BLaER1 (cell line): ENCODE results near the gene GRHL3.
A peak's percentile ranks its signal among the peaks of the same experiment; 100 is the strongest.

Source experiments
- H3K27ac ChIP-seq: shearing (Covaris generic); formaldehyde crosslinking; 2 replicates; pipeline ENCODE4 v1.8.1; 2022
- H3K27me3 ChIP-seq: shearing (Covaris generic); formaldehyde crosslinking; 2 replicates; pipeline ENCODE4 v1.8.1; 2022
- H3K36me3 ChIP-seq: shearing (Covaris generic); formaldehyde crosslinking; 2 replicates; pipeline ENCODE4 v1.8.1; 2022
- H3K4me1 ChIP-seq: shearing (Covaris generic); formaldehyde crosslinking; 2 replicates; pipeline ENCODE4 v1.8.1; 2022
- H3K4me2 ChIP-seq: shearing (Covaris generic); formaldehyde crosslinking; 2 replicates; pipeline ENCODE4 v1.8.1; 2022
- H3K4me3 ChIP-seq: shearing (Covaris generic); formaldehyde crosslinking; 2 replicates; pipeline ENCODE4 v1.8.1; 2022
- H3K9ac ChIP-seq: shearing (Covaris generic); formaldehyde crosslinking; 2 replicates; pipeline ENCODE4 v1.8.1; 2022
- H3K9me3 ChIP-seq: shearing (Covaris generic); formaldehyde crosslinking; 2 replicates; pipeline ENCODE4 v1.8.1; 2022
- H4K20me1 ChIP-seq: shearing (Covaris generic); formaldehyde crosslinking; 2 replicates; pipeline ENCODE4 v1.8.1; 2022
- Cebpa-rat ChIP-seq: shearing (Covaris generic); IDR thresholded peaks from 2 replicates; pipeline ENCODE4 v1.8.1; 2022

Gene GRHL3

DNA sequence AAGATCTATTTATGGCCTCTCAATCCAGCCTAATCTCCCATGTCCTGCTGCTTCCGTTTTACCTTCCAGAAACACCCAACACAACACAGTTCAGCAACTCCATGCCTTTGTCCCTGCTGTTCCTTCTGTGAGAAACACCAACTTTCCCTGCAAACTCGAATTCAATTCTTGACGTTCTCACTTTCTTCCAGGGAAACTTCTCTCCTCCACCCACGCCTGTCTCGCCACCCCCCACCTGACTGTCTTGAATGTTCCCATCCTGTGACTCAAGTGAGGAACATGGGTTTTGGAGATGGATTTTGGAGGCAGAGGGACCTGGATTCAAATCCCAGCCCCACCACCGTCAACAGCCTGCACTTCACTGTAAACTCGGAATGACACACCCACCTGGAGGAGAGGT is 44.8 kb downstream of the GRHL3 start:
- Histone ChIP-seq H4K20me1 (no peaks in the 10 kb centered on the region), H3K4me2 (no peak overlapping the region), H3K27me3 (no peaks in the 10 kb centered on the region), H3K9me3 (no peaks in the 10 kb centered on the region), H3K9ac (no peak overlapping the region), H3K36me3 (no peaks in the 10 kb centered on the region), H3K4me3 (no peak overlapping the region), H3K27ac (no peak overlapping the region), H3K4me1 (no peaks in the 10 kb centered on the region)
- TF ChIP-seq Cebpa-rat = no peak

DNA sequence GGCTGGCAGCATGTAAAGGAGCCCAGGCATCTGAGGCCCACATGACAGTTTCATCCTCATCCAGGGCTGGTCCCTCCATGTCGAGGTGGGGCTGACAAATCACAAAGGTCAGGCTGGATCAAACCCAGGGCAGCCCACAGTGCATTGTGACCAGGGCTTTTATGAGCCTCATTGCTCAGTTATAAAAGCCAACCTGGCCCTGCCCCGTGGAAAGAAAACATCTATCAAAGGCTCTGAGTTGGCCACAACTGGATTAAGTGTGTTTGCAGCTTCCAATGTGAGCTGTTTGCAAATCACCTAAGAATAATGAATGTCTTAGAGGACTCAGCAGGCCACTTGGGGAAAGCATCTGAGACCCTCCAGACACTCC is 45.4 kb downstream of the GRHL3 start:
- H3K9ac ChIP-seq = no peak overlapping the region
- H3K27ac ChIP-seq = no peak overlapping the region

DNA sequence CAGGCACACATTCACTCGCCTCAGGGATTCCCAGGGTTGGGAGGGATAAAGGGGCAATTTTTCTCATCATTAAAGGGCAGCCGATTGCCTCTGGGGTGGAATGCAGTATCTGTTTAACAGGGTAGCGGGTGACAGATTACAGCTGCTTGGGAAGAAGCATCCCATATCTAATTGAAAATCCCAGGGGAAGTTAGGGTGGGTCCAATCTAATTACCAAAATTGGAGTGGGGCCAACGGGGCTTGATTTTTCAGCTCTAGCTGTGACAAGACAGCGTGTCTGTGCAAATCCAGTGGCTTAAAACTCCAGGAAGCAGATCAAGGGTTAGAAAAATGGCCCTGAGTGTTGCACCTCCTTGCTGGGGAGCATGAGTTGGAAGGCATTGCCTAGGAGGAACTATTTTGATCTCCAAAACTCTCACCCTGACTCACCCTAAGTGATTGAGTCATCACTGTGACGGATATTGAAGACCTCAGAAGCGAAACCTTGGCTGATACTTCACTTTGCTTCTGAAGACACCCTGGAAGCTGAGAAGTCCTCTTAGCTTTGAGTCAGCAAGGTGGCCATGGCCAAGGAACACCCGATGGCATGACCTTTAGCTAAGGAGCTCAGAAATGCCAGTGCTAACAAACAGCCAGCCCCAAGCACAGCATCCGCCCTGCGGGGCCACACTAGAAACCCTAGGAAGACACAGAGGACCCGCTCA is 46.0 kb downstream of the GRHL3 start:
- H4K20me1 ChIP-seq = no peaks in the 10 kb centered on the region
- H3K9ac ChIP-seq = no peak overlapping the region
- no peaks in the 10 kb centered on the region for H3K4me1 ChIP-seq
- TF ChIP-seq Cebpa-rat = no peak
- no peak overlapping the region for H3K4me2 ChIP-seq
- no peaks in the 10 kb centered on the region for H3K9me3 ChIP-seq
- no peaks in the 10 kb centered on the region for H3K36me3 ChIP-seq
- H3K27me3 ChIP-seq = no peaks in the 10 kb centered on the region
- H3K27ac ChIP-seq = no peak overlapping the region
- H3K4me3 ChIP-seq = no peak overlapping the region

More for the DNA sequence above, 45.4 kb downstream of the GRHL3 start:
- Histone ChIP-seq H3K9me3 (no peaks in the 10 kb centered on the region), H3K4me2 (no peak overlapping the region), H3K36me3 (no peaks in the 10 kb centered on the region), H3K27me3 (no peaks in the 10 kb centered on the region), H3K4me1 (no peaks in the 10 kb centered on the region), H4K20me1 (no peaks in the 10 kb centered on the region), H3K4me3 (no peak overlapping the region)
- no peak for TF ChIP-seq Cebpa-rat

DNA sequence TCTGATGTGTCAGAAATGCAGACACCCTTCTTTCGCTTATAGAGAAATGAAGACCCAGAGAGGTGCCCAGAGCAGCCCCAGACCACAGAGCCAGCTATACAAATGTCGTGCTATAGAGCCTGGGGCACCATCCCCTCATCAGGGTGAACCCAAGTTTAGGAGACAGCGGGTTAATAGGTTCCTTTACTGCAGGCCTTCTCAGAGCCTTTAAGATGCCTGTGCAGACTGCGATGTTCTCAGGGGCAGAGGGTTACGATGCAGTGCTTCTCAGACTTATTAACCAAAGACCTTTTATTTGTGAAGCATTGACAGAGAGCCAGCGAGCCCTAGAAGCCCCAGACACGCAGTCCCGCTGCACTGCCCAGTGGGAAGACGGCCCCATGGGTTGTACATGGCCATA is 47.5 kb downstream of the GRHL3 start:
- Histone ChIP-seq H3K27ac (no peak overlapping the region), H4K20me1 (no peaks in the 10 kb centered on the region), H3K9me3 (no peaks in the 10 kb centered on the region), H3K4me3 (no peak overlapping the region), H3K36me3 (no peaks in the 10 kb centered on the region), H3K9ac (no peak overlapping the region), H3K4me2 (no peak overlapping the region), H3K4me1 (no peaks in the 10 kb centered on the region), H3K27me3 (no peaks in the 10 kb centered on the region)
- no peak for TF ChIP-seq Cebpa-rat

DNA sequence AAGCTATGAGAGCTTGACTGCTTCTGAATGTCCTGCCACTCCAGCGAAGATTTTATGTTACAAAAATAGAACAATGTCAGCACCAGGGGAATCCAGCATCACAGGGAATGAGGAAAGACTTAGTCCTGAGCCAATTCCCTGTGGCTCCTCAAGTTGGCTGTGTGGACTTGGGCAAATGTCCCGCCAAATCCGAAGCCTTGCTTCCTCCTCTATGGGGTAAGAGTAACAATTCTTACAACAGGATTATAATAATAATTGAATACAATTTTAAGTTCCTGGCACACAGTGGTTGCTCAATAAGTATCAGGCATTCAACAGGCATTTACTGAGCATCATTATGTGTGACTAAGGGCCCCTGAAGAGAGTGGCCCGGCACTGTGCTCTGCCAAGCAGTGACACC is 50.0 kb downstream of the GRHL3 start:
- no peak overlapping the region for H3K27ac ChIP-seq
- H3K9ac ChIP-seq = no peak overlapping the region
- H3K27me3 ChIP-seq = no peaks in the 10 kb centered on the region
- no peaks in the 10 kb centered on the region for H3K36me3 ChIP-seq
- H3K4me3 ChIP-seq = no peak overlapping the region
- TF ChIP-seq Cebpa-rat = no peak
- H3K9me3 ChIP-seq = no peaks in the 10 kb centered on the region
- no peaks in the 10 kb centered on the region for H4K20me1 ChIP-seq
- H3K4me2 ChIP-seq = no peak overlapping the region
- H3K4me1 ChIP-seq = peaks cover 11% of the 10 kb centered on the region

DNA sequence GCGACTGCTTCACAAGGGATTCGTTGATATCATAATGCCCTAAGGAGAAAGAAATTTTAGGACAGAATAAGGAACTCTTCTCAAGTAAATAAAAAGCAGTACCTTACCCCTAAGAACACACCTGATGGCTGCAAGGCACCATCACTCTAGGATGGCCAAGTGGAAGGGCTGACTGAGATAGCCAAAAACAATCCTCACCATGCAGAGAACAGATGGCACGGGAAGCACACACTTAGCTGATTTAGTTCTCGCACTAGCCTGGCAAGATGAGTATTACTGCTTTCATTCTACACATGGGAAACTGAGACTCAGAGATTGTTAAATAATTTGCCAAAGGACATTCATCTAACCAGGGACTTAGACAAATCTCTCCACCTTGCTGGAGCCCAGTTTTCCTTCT is 50.6 kb downstream of the GRHL3 start:
- no peak overlapping the region for H3K4me2 ChIP-seq
- no peaks in the 10 kb centered on the region for H3K27me3 ChIP-seq
- H3K36me3 ChIP-seq = no peaks in the 10 kb centered on the region
- H3K27ac ChIP-seq = no peak overlapping the region
- H4K20me1 ChIP-seq = no peaks in the 10 kb centered on the region
- no peak overlapping the region for H3K9ac ChIP-seq
- H3K4me1 ChIP-seq = peaks cover 11% of the 10 kb centered on the region
- H3K9me3 ChIP-seq = no peaks in the 10 kb centered on the region
- TF ChIP-seq Cebpa-rat = no peak
- H3K4me3 ChIP-seq = no peak overlapping the region

DNA sequence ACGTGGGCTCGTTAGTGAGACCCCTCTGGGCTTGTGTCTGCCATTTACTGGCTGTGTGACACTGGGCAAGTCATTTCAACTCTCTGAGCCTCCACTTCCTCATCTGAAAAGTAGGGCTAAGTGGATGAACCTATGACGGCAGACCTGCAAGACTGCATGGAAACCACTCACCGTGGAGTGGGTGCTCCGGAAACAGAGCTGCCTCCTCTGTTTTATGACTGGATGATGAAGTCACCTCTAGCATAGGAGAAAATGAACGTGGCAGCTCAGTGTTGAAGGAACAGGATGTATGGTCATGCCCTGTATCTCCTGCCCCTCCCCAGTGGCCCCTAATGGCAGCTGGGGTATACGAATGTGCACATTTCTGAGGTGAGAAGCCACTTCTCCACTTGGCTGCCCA is 53.9 kb downstream of the GRHL3 start:
- no peak overlapping the region for H3K4me3 ChIP-seq
- no peaks in the 10 kb centered on the region for H3K9me3 ChIP-seq
- TF ChIP-seq Cebpa-rat = no peak
- H3K27me3 ChIP-seq = no peaks in the 10 kb centered on the region
- H3K9ac ChIP-seq = no peak overlapping the region
- H3K4me1 ChIP-seq = peaks cover 11% of the 10 kb centered on the region
- H4K20me1 ChIP-seq = no peaks in the 10 kb centered on the region; the same call in 1 of the 2 replicates
- H3K4me2 ChIP-seq = peak overlapping the region; percentile 24; the same call in 1 of the 2 replicates
- no peak overlapping the region for H3K27ac ChIP-seq
- H3K36me3 ChIP-seq = no peaks in the 10 kb centered on the region

DNA sequence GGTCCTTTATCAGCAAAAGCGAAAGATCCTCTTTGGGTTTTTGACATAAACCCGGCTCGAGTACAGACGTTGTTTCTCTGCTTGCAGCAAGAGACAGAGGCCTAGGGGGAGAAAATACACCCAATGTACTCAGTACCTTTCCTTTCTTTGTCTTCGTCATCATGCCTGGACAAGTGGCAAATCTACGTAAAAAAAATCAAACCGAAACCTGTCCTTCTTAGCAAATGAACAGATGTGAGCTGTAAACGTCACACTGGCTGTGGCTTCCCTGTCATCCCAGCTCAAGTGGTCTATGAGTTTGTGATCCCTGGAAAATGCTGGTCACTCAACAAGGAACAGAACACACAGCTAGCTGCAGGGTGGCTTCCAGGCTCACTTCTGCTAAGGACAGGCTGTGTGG is 54.6 kb downstream of the GRHL3 start:
- Histone ChIP-seq H4K20me1 (no peaks in the 10 kb centered on the region; the same call in 1 of the 2 replicates), H3K27me3 (no peaks in the 10 kb centered on the region), H3K4me2 (no peak overlapping the region), H3K9ac (no peak overlapping the region), H3K36me3 (no peaks in the 10 kb centered on the region), H3K9me3 (no peaks in the 10 kb centered on the region), H3K4me3 (no peak overlapping the region), H3K27ac (no peak overlapping the region), H3K4me1 (peaks cover 11% of the 10 kb centered on the region)
- no peak for TF ChIP-seq Cebpa-rat

DNA sequence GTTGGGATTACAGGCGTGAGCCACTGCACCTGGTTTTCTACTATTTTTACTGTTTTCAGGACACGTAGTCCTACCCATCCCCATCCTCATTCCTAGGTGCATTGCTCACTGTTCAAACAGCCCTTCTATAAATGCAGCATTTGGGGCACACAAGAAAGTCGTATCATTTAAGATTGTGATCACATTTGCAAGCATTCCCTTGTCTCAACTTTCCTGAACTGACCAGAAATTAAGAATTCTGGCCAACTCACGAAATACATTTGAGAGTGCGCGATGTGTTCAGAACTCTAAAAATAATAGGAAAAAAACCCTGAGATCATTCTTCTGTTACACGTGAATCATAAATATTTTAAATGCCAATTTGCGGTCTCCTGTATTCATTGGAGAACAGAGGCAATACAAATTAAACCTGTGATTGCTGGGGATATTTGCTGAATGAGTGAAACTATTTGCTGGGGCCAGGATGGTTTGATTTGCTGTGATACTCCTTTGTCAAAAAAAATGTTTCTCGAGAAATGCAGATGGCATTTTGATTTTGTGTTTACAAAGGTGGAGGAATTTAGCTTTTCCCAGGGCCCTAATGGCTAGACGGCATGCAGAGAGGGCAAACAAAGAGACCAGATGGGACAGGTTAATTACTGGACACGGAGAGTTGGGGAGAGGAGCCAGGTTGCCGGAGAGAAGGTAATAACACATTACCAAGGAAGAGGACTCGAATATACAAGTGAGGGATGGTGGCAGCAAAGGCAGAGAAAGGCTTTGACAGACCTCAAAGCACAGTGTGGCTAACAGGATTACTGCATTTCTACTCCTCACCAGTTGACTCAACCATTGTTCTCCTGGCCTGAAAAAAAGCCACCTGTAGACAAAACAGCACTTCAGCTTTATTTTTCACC is 56.0 kb downstream of the GRHL3 start:
- Histone ChIP-seq H3K4me2 (no peak overlapping the region), H4K20me1 (no peaks in the 10 kb centered on the region; the same call in 1 of the 2 replicates), H3K4me3 (no peak overlapping the region), H3K27me3 (no peaks in the 10 kb centered on the region), H3K4me1 (peaks cover 11% of the 10 kb centered on the region), H3K27ac (no peak overlapping the region), H3K36me3 (no peaks in the 10 kb centered on the region), H3K9ac (no peak overlapping the region), H3K9me3 (no peaks in the 10 kb centered on the region)
- TF ChIP-seq Cebpa-rat = no peak

DNA sequence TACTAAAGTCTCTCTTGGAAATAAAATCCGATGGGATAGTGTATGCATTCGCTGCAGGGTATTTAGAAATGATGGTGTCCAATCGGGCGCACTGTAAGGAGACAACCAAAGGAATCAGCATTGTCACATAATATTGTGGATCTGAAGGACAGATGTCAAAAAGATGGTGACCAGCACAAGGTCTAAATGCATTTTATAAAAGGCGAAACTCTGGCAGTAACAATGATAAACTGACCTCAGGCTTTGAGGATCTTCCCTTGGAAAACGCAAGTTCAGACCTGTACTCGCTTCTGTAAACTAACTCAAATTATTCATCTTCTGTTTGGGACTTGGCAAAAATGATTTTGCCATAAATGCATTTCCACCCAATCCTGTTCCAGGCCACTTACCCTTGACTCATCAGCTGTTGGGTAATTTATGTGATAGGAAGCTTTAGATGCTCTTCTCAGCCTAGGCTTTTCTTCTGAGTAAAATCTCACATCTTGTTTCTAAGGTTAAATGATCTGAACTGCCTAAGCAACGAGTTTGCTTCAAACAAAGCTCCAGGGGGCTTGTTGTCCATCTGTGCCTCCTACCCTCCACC is 60.7 kb downstream of the GRHL3 start:
- Histone ChIP-seq H3K27ac (no peak overlapping the region), H3K4me2 (no peak overlapping the region), H3K27me3 (no peaks in the 10 kb centered on the region), H3K9ac (no peak overlapping the region), H3K36me3 (no peaks in the 10 kb centered on the region), H3K4me1 (peaks cover 13% of the 10 kb centered on the region; the same call in 1 of the 2 replicates), H3K9me3 (no peaks in the 10 kb centered on the region), H4K20me1 (no peaks in the 10 kb centered on the region; the same call in 1 of the 2 replicates), H3K4me3 (no peak overlapping the region)
- TF ChIP-seq Cebpa-rat = no peak
